Transverse colon (tissue), 4 donors: ENCODE results near the gene DLL4. TPM values are rescaled to one million over a fixed set of nuclear protein-coding genes. Genes with fewer than 3 reads are reported as not detected.
A peak's percentile ranks its signal among the peaks of the same experiment; 100 is the strongest.

Source experiments
- DNase-seq: peaks from one replicate; pipeline ENCODE4 v3.0.0-alpha.2; 2019
- H3K27ac ChIP-seq, 4 donors: fragments of 200-600 bp; sonication (generic); 2 replicates each; pipeline ENCODE4 v1.5.1; 2016 to 2018; ENCODE audit warnings: inconsistent platforms in 4 of 4
- H3K27me3 ChIP-seq: fragments of 200-600 bp; sonication (generic); 2 replicates; pipeline ENCODE4 v1.5.1; 2017; ENCODE audit warnings: inconsistent platforms
- H3K36me3 ChIP-seq, 4 donors: fragments of 200-600 bp; sonication (generic); 2 replicates each; pipeline ENCODE4 v1.5.1; 2017 to 2019; ENCODE audit warnings: inconsistent platforms in 4 of 4
- H3K4me1 ChIP-seq, 4 donors: fragments of 200-600 bp; sonication (generic); 2 replicates each; pipeline ENCODE4 v1.5.1; 2017 to 2020; ENCODE audit warnings: inconsistent platforms in 4 of 4
- H3K4me3 ChIP-seq, 4 donors: fragments of 200-600 bp; sonication (generic); 1 replicate in 1 of 4; 2 replicates in 3 of 4; pipeline versions ENCODE4 v1.5.1 to v1.6.1; 2017 to 2019; ENCODE audit warnings: inconsistent platforms in 4 of 4
- H3K9me3 ChIP-seq, 2 donors: fragments of 200-600 bp; sonication (generic); 2 replicates each; pipeline ENCODE4 v1.5.1; 2017 to 2019; ENCODE audit warnings: inconsistent platforms in 2 of 2
- CTCF ChIP-seq, 5 experiments: fragments of 200-600 bp in 3 of 5; fragments of 450-650 bp in 2 of 5; sonication (generic) in 3 of 5; IDR thresholded peaks; 1 replicate in 2 of 5; 2 replicates in 3 of 5; pipeline ENCODE4 v1.5.1; 2016 to 2017; ENCODE audit warnings: antibody characterized with exemption in 5 of 5, inconsistent platforms in 3 of 5, mild to moderate bottlenecking in 2 of 5, moderate library complexity in 1 of 5
- EP300 ChIP-seq: sonication (generic); formaldehyde crosslinking; IDR thresholded peaks from one replicate; pipeline ENCODE4 v1.6.1; 2017; ENCODE audit warnings: antibody characterized with exemption, low read depth
- POLR2A ChIP-seq: fragments of 450-650 bp; IDR thresholded peaks from one replicate; pipeline ENCODE4 v1.6.1; 2016; ENCODE audit warnings: antibody characterized with exemption, mild to moderate bottlenecking, moderate library complexity
- POLR2AphosphoS5 ChIP-seq, 3 donors: sonication (generic); formaldehyde crosslinking; IDR thresholded peaks; one replicate each; pipeline ENCODE4 v1.6.1; 2016; ENCODE audit warnings: antibody characterized with exemption in 3 of 3
- WGBS, 2 donors: methylation state at CpG; one replicate each; pipeline ENCODE4 v1.1.5; 2018; ENCODE audit warnings: low coverage in 1 of 2; 5-methylcytosine and 5-hydroxymethylcytosine counted together
- in situ Hi-C, 4 donors: fragments of 200-750 bp; cut with MboI; loops; one replicate each; pipeline versions ENCODE4 v1.15.0 to v1.15.1; 2017; ENCODE audit warnings: low sequenced_read_pairs in 3 of 4, low pct_ligation_motif_present in 1 of 4, low pct_unique_long_range_greater_than_20kb in 1 of 4
- intact Hi-C: fragments of 100-400 bp; cut with DNase I; formaldehyde crosslinking; loops from one replicate; pipeline ENCODE4 v1.15.1; 2023; ENCODE audit warnings: low total_unique reads
- total RNA-seq, 4 donors: library from RNA; depleted of rRNA; stranded (reverse); fragments of >200 nt; gene quantifications; one replicate each; pipeline ENCODE4 v1.1.0, GENCODE V29; 2016

Gene DLL4
- total RNA-seq, 4 donors from 2014 or later: 1.5 to 14.2 (median 10.2) TPM

DNA sequence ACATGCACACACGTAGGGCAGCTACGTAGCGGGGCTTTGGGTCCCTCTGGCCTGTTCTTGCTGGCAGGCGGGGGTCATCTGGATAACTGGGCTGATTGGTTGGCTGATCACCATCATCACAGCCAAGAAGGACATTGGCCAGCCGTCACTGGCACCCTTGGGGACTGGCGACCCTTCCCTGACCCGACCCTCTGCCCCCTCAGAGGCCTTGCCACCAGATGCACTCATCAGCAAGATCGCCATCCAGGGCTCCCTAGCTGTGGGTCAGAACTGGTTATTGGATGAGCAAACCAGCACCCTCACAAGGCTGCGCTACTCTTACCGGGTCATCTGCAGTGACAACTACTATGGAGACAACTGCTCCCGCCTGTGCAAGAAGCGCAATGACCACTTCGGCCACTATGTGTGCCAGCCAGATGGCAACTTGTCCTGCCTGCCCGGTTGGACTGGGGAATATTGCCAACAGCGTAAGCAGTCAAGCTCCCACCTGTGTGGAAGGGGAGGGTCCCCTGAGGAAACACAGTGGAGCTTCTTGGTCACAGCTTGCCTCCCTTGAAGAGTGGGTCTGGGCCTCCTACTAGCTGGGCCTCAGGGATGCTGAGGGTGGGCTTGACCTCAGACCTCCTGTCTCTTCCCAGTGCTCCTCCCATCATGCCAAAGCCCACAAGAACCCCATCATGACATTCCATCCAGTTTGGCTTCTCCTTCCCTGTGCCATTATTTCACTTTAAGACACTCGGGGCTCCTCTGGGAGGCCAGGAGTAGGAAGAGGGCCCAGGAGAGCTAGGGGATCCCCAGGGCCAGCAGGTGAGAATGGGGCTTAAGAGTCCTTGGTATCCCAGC, 2.4 kb downstream of the DLL4 start:
- in situ Hi-C loops: no loop called here
- H3K36me3 ChIP-seq: no peaks in the 10 kb centered on the region
- peaks cover 53% of the 10 kb centered on the region for H3K27me3 ChIP-seq
- no peak for TF ChIP-seq POLR2A
- TF ChIP-seq POLR2AphosphoS5 (IDR thresholded peaks at IDR 0.05): peak in 1 of 3 donors; percentile 15
- H3K9me3 ChIP-seq: no peaks in the 10 kb centered on the region
- peak overlapping the region in 3 of 4 donors; percentile 36 to 66 (median 59) for H3K4me3 ChIP-seq
- peaks cover 33 to 67% (median 65%) of the 10 kb centered on the region in 4 donors for H3K4me1 ChIP-seq
- peak; percentile 32 for DNase-seq
- H3K27ac ChIP-seq: peak overlapping the region; percentile 78 to 87 (median 84)
- intact Hi-C loops: no loop called here
- WGBS, 2 donors: 44 to 47% methylated on average over 4 to 16 of the region's 16 CpGs

DNA sequence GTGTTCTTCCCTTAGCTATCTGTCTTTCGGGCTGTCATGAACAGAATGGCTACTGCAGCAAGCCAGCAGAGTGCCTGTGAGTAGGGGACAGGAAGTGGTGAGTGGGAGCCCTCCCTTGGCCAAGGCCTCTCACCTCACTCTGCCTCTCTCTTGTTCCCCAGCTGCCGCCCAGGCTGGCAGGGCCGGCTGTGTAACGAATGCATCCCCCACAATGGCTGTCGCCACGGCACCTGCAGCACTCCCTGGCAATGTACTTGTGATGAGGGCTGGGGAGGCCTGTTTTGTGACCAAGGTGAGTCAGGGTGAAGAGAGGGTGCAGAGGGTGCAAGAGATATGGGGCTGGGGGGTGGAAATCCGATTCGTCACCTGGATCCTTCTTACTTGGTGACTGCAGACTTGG, 3.0 kb downstream of the DLL4 start:
- DNase-seq: peak; percentile 32
- Histone ChIP-seq H3K27ac (peak overlapping the region; percentile 78 to 87 (median 84)), H3K9me3 (no peaks in the 10 kb centered on the region), H3K27me3 (peaks cover 47% of the 10 kb centered on the region), H3K4me3 (peak overlapping the region in 3 of 4 donors; percentile 36 to 66 (median 59)), H3K4me1 (peaks cover 29 to 61% (median 58%) of the 10 kb centered on the region in 4 donors), H3K36me3 (no peaks in the 10 kb centered on the region)
- in situ Hi-C loops: no loop called here
- TF ChIP-seq POLR2A (peak; percentile 17), POLR2AphosphoS5 (IDR thresholded peaks at IDR 0.05) (no peak), EP300 (no peak)
- WGBS, 2 donors: 38 to 75% methylated on average over 1 to 8 of the region's 8 CpGs
- intact Hi-C loops: no loop called here

DNA sequence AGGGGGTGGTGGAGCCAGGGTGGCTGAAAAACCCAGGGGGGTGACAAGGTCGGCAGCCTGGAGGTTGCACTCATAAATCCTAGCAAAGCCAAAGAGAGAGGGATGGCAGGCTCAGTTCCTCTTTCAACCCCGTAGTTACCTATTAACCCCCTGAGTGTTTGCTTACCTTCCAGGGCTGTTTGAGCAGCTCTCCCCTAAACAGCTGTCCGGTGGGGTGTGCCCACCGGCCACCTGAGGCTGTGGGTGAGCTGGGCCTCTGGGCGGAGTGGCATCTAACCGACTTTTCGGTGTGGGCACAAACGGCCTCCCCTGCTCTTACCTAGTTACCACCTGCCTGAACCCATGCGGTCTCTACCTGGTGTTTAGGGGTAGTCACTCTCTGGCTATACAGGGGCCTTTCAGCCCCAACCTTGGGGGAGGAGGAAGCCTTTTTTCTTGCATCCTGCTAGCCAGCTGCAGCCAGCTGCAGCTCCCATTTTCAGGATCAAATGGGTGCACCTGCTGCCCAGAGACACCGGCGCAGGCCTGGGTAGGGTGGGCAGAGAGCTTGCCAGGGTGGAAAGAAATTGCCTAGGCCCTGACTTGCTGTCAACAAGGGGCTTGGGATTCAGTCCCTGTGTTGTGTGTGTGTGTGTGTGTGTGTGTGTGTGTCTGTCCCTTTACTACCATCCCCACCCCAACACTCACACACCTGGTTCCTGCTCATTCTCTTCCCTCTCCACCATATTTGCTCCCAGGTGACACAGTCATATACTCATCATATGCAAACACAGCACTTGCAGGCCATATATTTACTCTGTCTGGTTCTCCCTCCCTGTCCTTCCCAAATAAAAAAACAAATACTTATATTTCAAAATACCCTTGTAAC, 3.7 kb downstream of the DLL4 start:
- intact Hi-C loops (no loop called here), in situ Hi-C loops (no loop called here)
- peak; percentile 68 for DNase-seq
- peaks cover 40% of the 10 kb centered on the region for H3K27me3 ChIP-seq
- WGBS, 2 donors: 46% methylated on average over 11 of the region's 11 CpGs; no CpG with 5 or more reads in 1 of the 2 donors
- H3K27ac ChIP-seq: peak overlapping the region; percentile 78 to 87 (median 84)
- TF ChIP-seq POLR2AphosphoS5 (IDR thresholded peaks at IDR 0.05) (peak; percentile 17 to 56 (median 42)), EP300 (no peak), POLR2A (peak; percentile 6)
- H3K4me3 ChIP-seq: peak overlapping the region in 3 of 4 donors; percentile 36 to 66 (median 59)
- peaks cover 29 to 59% (median 51%) of the 10 kb centered on the region in 4 donors for H3K4me1 ChIP-seq
- H3K36me3 ChIP-seq: no peaks in the 10 kb centered on the region
- H3K9me3 ChIP-seq: no peaks in the 10 kb centered on the region

- no peaks in the 10 kb centered on the region for H3K36me3 ChIP-seq
- DNase-seq: peak; percentile 38
- H3K27ac ChIP-seq: peak overlapping the region; percentile 78 to 87 (median 84)
- peaks cover 23 to 55% (median 45%) of the 10 kb centered on the region in 4 donors for H3K4me1 ChIP-seq
- H3K9me3 ChIP-seq: no peaks in the 10 kb centered on the region
- intact Hi-C loops: no loop called here
- peaks cover 33% of the 10 kb centered on the region for H3K27me3 ChIP-seq
- H3K4me3 ChIP-seq: no peak overlapping the region
- TF ChIP-seq CTCF (IDR thresholded peaks at IDR 0.05) (no peak), POLR2A (peak; percentile 4), EP300 (no peak), POLR2AphosphoS5 (IDR thresholded peaks at IDR 0.05) (peak in 1 of 3 donors; percentile 39)
- 32 to 45% methylated on average over 3 of the region's 3 CpGs for WGBS, 2 donors
- in situ Hi-C loops: no loop called here
Measured at GRCh38 chr15:40933517-40933902, 4.4 kb downstream of the DLL4 start.

DNA sequence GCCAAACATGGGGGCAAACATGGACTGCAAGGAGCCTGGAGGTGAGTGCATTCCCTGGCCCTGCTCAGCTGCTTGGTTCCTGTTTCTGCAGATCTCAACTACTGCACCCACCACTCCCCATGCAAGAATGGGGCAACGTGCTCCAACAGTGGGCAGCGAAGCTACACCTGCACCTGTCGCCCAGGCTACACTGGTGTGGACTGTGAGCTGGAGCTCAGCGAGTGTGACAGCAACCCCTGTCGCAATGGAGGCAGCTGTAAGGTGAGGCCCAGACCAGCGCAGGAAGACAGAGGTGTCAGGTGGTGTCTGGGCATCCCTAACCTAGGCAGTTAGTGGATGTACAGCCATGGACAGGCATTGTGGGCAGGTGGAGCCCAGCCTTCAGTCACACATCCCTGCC, 5.3 kb downstream of the DLL4 start:
- H3K27me3 ChIP-seq: peaks cover 24% of the 10 kb centered on the region
- DNase-seq: no peak
- in situ Hi-C loops (no loop called here), intact Hi-C loops (no loop called here)
- peaks cover 17 to 46% (median 35%) of the 10 kb centered on the region in 4 donors for H3K4me1 ChIP-seq
- H3K4me3 ChIP-seq: no peak overlapping the region
- peak overlapping the region in 3 of 4 donors; percentile 82 to 87 (median 85) for H3K27ac ChIP-seq
- no peak for TF ChIP-seq EP300
- TF ChIP-seq POLR2AphosphoS5 (IDR thresholded peaks at IDR 0.05): no peak
- TF ChIP-seq CTCF (IDR thresholded peaks at IDR 0.05): no peak
- no peak for TF ChIP-seq POLR2A
- H3K9me3 ChIP-seq: no peaks in the 10 kb centered on the region
- 83% methylated on average over 6 of the region's 6 CpGs; no CpG with 5 or more reads in 1 of the 2 donors for WGBS, 2 donors
- no peaks in the 10 kb centered on the region for H3K36me3 ChIP-seq
